Glomerular visceral epithelial cell (primary cell): Measurements from ENCODE around the gene CBLN3.
A peak's percentile ranks its signal among the peaks of the same experiment; 100 is the strongest.
"Not testable (repeated sequence)": the region's sequence is repeated elsewhere in the genome, so short reads cannot be mapped to it uniquely, and the experiment has no call there.

Experiments
- DNase-seq: peaks from one replicate; pipeline ENCODE4 v3.0.0-alpha.2; 2016; ENCODE audit errors: extremely low spot score

The CBLN3 gene

GRCh38 chr14:24429395-24430142 lies at the start of gene CBLN3, which contains the start of gene KHNYN:
Gene CBLN3 (minus strand): TSS chr14:24429668. CDS start chr14:24429054, 614 bp downstream.
Gene KHNYN (plus strand): TSS chr14:24429954. CDS start chr14:24430731, 777 bp downstream.
- DNase-seq = peak; percentile 90

- no peak for DNase-seq
Measured at GRCh38 chr14:24475261-24475660, 45.8 kb upstream of the CBLN3 start.

GRCh38 chr14:24473211-24473610 lies 43.7 kb upstream of the CBLN3 start:
- no peak for DNase-seq

DNA sequence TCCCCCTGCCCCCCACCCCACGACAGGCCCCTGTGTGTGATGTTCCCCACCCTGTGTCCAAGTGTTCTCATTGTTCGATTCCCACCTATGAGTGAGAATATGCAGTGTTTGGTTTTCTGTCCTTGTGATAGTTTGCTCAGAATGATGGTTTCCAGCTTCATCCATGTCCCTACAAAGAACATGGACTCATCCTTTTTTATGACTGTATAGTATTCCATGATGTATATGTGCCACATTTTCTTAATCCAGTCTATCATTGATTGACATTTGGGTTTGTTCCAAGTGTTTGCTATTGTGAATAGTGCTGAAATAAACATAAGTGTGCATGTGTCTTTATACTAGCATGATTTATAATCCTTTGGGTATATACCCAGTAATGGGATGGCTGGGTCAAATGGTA lies 41.0 kb upstream of the CBLN3 start:
- DNase-seq = not testable (repeated sequence)

GRCh38 chr14:24465805-24466204 lies 36.3 kb upstream of the CBLN3 start:
- DNase-seq = no peak

DNA sequence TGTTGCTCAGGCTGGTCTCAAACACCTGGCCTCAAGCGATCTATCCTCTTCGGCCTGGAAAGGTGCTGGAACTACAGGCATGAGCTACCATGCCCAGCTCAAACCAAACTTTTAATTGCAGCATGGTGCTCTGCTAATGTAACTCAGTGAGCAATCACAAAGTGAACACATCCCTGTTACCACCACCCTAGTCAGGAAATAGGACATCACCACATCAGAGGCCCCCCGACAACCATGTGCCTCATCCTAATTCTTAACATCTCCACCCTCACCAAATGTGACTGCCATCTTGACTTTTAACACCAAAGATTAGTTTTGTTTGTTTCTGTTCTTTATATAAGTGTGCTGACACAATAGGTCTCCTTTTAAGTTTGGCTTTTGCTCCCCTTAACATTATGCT lies 35.9 kb upstream of the CBLN3 start:
- DNase-seq = no peak

- no peak for DNase-seq
Measured at GRCh38 chr14:24463884-24464785, 34.7 kb upstream of the CBLN3 start.

DNA sequence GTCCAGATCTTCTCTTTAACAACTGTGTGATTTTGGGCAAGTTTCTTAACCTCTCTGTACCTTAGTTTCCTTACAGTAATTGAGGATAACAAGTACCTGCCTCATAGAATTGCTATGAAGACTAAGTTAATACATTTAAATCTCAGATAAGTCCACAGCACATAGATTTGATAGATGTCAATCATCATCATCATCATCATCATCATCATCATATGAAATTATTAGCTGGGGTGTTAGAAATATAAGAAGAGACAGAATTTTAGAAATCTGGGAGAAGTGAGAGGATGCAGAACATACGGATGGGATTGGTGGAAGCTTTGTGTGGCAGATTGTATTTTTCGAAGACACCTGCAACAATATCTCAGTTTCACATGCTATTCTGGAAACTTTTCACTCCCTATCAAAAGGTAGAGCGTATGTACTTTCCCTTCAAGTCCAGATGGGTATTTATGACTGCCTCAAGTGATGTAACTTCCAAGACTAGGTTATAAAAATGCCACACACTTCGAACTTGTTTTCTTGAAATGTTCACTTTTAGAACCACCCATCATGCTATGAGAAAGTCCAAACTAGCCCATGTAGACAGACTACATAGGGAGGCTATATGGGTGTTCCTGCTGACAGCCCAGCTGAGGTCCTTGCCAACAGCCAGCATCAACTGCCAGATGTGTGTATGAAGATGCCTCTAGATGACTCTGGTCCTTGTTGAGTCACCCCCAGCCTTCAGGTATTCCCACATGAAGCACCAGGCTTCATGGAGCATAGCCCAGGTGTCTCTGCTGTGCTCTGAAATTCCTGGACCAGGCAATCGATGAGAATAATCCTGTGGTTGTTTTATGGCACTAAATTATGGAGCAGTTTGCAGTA lies 33.8 kb upstream of the CBLN3 start:
- DNase-seq = no peak

- DNase-seq = no peak
Measured at GRCh38 chr14:24461336-24461735, 31.9 kb upstream of the CBLN3 start.

DNA sequence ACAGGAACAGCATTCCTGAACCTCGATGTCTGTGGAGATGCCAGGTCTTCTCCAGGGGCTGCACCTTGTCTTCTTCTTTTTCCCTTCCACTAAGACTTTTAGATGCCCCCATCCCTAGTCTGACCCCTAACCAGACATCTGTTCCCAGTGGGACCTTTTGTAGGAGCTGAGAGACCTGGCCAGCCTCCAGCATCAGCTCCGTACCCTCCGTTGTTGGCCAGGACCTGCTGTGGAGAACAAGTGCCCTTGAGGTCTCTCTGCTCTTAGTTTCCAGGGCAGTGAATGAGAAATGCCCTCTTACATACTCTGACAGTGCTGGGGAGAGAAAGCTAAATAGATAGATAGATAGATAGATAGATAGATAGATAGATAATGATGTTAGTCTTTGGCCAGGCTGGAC lies 29.9 kb upstream of the CBLN3 start:
- no peak for DNase-seq

DNA sequence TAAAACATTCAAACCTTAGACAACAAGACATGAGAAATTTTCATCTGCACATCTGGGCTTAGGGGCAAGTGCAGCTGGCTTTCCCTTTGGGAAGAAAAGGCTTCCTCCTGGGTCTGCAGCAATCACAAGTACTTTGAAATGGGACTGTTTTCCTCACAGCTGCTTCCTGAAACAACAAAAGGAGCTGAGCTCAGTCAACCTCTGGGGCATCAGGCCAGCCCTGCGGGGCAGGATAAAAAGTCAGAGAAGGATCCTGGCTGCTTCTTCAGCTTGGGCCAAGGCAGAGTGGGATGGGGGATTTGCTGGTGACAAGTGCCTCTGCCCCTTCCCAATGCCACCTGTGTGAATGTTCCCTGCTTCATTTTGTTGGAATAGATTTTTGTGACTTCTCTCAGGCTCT lies 29.3 kb upstream of the CBLN3 start:
- DNase-seq = no peak

- no peak for DNase-seq
Measured at GRCh38 chr14:24456980-24457379, 27.5 kb upstream of the CBLN3 start.

DNA sequence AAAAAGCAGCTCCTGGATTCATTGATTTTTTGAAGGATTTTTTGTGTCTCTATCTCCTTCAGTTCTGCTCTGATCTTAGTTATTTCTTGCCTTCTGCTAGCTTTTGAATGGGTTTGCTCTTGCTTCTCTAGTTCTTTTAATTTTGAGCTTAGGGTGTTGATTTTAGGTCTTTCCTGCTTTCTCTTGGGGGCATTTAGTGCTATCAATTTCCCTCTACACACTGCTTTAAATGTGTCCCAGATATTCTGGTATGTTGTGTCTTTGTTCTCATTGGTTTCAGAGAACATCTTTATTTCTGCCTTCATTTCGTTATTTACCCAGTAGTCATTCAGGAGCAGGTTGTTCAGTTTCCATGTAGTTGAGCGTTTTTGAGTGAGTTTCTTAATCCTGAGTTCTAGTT lies 21.4 kb upstream of the CBLN3 start:
- not testable (repeated sequence) for DNase-seq

- no peak for DNase-seq
Measured at GRCh38 chr14:24443053-24443665, 13.7 kb upstream of the CBLN3 start.

DNA sequence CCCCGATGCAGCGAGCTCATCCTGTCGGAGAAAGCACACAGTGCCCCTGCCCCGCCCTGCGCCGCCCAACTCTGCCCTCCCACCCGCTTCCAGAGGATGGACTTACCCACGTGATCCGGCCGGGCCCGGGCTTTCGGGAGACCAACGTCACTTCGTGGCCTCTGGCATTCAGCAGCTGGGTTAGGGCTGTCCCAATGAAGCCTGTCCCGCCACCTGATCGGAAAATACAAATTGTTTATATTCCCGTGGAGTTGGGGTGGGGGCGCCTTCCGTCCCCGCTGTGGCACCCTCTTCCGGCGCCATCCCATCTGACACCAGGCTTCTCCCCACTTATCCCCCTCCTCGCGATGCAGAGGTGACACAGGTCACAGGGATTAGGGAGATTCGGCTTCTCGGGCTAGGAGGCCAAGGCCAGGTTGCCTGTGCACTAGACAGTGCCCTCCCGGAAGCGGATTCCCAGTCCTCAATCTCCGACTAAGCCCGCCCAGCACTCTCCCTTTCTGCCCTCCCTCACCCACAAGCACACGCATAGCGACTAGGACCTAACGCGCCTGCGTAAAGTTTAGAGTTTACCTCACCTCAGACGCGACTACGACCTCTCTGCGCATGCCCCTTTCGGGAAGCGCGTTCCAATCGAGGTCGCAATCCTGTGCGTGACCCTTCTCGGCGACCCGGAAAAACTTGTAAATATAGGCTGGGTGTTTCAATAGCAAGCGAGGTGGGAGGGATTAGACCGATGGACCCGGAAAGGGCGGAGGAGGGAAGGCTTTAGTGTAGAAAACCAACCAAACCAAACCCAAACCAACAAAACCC lies 13.0 kb upstream of the CBLN3 start, which contains the start of gene SDR39U1:
SDR39U1 (minus strand) TSS at position 537 of the 813 bp plus-strand sequence; CDS start at position 530, 7 bp downstream.
- DNase-seq = peak; percentile 99

GRCh38 chr14:24441904-24442239 lies 12.4 kb upstream of the CBLN3 start:
- no peak for DNase-seq

DNA sequence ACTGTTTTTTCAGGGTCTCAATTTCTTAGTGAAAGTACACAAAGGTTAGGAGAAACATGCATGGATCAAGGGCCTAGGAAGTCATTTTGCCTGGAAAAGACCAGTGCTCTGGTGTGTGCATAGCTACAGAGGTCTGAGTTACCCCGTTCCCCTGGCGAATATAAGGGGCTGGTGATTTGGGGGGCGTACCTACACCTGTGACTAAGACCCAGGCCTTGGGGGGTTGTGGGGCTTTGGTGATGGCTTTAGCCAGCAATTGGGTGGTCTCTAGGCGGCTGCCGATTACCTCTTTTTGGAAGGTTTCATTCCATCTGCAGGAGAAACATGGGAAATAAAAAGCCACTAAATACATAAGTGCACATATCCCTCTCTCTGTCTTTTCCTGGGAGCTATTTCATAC lies 12.0 kb upstream of the CBLN3 start:
- no peak for DNase-seq

GRCh38 chr14:24440606-24441399 lies 11.3 kb upstream of the CBLN3 start:
- DNase-seq = no peak

DNA sequence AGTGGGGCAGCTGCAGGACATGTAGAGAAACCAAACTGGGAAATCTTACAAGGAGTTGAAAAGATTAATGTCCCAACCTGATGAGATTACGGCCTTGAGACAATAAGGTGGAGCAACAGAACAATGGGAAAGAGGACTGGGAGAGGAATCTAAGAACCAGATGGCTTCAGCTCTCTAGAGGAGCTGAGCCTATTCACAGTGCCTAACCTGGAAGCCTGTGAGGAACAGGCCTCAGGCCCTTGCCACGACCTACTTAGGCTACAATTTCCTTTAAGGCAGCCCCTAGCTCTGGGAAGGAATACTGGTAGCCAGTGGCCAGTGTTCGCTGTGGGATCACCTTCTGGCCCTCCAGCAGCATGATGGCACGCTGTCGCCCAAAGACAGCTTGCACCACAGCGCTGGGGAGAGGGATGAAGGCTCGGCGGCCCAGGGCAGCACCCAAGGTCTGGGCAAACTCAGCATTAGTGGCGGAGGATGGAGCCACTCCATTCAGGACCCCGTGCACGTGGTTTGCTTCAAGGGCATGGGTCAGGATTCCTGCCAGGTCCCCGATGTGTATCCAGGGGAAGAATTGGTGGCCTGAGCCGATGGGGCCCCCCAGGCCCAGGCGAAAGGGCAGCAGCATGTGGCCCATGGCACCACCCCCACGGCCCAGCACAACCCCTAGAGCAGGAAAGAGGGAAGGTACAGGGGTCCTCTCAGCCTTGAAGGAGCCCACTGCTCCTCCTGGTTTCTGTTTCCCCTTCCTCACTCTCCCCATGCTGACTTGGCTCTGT lies 10.6 kb upstream of the CBLN3 start:
- no peak for DNase-seq
